HG02870 (cell line): ENCODE results near the gene LRRC43.

Experiments
- ATAC-seq: cut with Tn5 transposase; IDR thresholded peaks from one replicate; pipeline ENCODE4 v1.9.1; 2021; ENCODE audit warnings: mild to moderate bottlenecking, moderate library complexity; ENCODE audit not compliant: unreplicated experiment

Gene LRRC43

DNA sequence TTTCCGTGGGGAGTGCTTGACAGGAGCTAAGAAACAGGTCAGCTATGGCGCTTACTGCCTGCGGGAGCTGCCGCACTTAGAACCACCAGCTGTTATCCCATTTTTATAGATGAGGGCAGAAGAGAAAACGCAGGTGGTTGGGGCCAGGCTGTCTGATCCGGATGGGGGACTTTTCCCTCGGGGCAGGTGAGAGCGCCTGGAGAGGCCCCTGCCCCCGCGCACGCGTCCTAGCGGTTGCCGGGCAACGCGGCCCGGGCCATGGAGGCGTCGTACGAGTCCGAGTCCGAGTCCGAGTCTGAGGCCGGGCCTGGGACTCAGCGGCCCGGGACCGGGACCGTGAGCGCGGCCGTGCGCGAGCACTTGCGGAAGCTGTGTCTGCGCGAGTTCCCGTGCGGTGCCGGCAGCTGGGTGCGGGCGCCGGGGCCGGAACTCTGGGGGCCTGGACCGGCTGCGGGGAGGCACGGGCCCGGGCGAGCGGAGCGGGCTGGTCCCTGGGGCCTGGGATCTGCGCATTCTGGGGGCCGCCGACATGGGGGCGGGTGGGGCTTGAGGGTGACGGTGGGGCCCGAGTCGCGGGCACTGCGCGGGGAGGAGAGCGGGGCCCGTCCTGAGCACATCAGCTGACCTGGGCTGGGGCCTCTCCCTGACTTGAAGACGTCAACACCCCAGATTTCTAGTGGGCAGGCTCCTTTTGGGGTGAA is at the start of gene LRRC43:
TSS of gene LRRC43 (plus strand) at position 237 of the 701 bp plus-strand sequence. CDS start at position 259, 22 bp downstream.
- no peak for ATAC-seq

- ATAC-seq, result no peak
These were observed 49.6 kb upstream of the LRRC43 start for GRCh38 chr12:122133192-122133950.

DNA sequence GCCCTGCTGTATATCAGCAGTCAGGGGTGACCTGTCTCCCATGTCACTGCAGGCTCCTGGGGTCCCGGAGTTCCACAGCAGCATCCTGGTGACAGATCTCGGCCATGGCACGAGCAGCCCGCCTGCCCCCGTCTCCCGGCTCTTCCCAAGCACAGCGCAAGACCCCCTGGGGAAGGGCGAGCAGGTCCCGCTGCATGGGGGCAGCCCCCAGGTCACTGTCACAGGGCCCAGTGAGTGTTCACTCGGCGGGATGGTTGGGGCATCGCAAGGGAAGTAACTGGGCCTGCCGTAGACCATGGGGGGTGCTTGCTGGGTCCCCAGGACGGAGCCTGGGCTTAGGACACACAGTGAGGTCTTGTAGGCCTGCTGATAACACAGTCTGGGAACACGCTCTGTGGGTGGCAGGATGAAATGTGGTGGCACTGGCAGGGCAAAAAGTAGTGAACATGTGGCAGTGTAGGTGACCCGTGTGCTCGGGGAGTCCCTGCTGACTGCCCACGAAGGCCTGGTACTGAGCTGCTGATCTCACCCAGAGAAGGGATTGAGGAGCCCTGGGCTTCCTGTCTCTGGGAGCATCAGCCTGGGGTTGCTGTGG is 47.4 kb upstream of the LRRC43 start:
- ATAC-seq, result no peak

DNA sequence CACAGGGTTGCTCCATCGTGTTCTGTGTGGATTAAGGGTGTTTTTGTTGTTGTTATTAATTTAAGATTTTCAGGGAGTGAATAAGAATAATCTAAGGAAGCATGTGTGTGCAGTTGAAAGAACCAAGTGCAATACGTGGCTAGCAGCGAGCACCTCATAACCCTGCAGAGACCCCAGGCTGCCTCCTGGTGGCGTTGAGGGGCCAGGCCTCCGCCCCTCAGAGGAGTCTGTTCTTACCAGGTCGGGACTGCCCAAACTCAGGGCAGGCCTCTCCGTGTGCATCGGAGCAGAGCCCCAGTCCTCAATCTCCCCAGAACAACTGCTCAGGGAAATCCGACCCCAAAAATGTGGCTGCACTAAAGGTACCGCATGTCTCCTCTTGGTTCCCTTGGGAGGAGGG is 45.7 kb upstream of the LRRC43 start:
- ATAC-seq, result no peak

DNA sequence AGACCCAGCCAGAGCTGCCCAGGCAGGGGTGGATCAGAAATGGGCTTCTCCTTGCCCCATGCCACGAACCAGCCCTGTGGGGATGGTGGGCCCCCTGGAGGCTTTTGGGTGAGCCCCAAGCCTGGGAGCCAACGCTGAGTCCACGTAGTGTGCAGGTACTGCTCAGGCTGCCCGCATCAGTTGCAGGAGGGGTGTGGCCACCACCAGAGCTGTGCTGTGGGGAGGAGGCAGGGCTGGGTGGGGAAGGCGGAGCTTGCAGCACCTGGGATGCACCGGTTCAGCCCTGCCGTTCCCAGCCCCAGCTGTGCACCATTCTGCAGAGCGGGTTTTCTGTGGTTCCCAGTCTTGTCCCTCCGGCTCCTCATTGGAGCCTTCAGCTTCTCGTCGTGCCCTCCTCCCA is 45.2 kb upstream of the LRRC43 start:
- ATAC-seq, result no peak

GRCh38 chr12:122138181-122138580 is 44.7 kb upstream of the LRRC43 start:
- no peak for ATAC-seq

DNA sequence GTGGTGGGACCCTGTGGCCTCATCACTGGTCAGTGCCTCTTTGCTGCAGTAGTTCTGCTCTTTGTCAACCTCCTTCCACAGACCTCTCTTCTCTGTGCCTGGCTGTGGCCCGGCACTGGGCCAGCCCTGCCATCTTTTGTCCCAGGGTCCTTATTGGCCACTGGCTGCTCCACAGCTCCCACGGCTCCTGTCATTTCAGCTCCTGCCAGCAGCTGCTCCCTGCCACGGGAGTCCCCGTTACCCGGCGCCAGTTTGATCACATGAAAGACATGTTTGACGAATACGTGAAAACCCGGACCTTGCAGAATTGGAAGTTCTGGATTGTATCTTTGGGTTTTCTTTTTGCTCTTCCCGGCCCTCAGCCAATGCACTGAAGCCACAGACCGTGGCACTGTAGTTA is 44.3 kb upstream of the LRRC43 start:
- no peak for ATAC-seq

DNA sequence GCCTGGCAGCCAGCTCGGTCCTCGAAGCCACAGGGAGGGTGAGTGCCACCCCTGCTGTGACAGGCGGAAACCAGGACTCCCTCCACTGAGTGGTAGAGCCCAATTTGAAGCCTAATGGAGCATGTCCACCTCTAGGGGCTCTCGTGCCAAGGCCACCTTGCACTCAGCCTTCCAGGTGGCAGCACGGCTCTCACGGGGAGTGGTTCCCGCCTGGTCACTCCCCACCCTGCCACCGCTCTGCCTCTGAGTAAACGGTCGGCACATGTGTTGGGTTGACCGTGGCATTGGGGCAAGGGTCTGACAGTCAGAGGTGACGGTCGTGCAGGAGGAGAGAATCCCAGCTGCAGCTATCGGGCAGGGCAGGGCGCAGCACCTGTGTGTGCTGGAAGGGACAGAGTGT is 43.7 kb upstream of the LRRC43 start:
- no peak for ATAC-seq

DNA sequence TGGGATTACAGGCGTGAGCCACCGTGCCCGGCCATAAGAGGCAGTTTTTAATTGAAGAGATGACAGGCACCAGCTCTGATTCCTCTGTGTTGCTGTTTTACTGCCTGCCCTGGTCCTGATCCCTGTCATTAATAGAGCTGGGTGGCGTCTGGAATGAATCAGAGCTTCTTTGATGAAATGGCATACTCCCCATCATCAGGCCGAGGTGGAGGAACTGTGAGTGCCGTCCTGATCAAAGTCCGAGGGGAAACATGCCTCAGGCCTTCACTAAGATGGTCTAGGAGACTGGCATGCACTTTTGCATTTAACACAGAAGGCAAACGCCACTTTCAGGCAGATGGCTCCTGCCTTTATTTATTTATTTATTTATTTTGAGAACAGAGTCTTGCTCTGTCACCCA is 43.0 kb upstream of the LRRC43 start:
- no peak for ATAC-seq

- no peak for ATAC-seq
These were observed 42.3 kb upstream of the LRRC43 start for GRCh38 chr12:122140467-122141257.

DNA sequence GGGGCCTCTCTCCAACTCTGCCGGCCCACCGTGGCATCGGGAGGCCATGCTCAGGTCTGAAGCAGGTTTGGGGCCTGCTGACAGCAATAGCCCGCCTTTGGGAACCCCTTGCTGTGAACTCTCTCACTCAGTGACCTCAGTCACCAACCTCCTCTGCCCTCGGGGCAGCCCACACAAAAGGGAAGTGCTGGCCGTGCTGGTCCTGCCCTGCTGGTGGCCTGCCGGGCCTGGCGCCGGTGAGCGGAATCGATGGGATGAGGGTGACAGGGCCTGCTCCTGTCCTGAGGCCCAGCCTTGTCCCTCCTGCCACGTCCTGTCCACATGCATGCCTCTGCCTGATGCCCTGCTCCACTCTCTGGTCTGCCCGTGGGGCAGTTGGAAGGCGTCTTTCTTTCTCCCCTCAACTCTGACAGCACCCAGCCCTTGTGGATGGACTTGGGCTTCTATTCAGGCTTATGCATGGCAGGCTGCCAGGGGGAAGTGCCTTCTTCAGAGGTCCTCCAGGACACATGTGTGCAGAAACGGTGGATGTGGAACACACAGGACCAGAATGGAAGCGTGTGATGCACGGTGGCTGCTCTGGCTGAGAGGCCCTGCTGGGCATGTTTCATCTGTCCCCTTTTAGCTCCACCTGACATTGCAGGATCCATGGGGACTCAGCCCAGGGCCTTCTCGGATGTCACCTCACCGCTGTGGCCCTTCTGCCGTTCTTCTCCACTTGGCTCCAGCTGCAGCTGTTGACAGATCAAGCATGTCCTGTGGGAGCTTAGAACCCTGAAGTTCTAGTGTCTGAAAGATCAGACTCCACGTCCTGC is 40.8 kb upstream of the LRRC43 start:
- ATAC-seq, result no peak

- no peak for ATAC-seq
These were observed 40.1 kb upstream of the LRRC43 start for GRCh38 chr12:122142857-122143256.

- no peak for ATAC-seq
These were observed 38.0 kb upstream of the LRRC43 start for GRCh38 chr12:122144885-122145284.

GRCh38 chr12:122145505-122146330 is 37.2 kb upstream of the LRRC43 start:
- no peak for ATAC-seq

DNA sequence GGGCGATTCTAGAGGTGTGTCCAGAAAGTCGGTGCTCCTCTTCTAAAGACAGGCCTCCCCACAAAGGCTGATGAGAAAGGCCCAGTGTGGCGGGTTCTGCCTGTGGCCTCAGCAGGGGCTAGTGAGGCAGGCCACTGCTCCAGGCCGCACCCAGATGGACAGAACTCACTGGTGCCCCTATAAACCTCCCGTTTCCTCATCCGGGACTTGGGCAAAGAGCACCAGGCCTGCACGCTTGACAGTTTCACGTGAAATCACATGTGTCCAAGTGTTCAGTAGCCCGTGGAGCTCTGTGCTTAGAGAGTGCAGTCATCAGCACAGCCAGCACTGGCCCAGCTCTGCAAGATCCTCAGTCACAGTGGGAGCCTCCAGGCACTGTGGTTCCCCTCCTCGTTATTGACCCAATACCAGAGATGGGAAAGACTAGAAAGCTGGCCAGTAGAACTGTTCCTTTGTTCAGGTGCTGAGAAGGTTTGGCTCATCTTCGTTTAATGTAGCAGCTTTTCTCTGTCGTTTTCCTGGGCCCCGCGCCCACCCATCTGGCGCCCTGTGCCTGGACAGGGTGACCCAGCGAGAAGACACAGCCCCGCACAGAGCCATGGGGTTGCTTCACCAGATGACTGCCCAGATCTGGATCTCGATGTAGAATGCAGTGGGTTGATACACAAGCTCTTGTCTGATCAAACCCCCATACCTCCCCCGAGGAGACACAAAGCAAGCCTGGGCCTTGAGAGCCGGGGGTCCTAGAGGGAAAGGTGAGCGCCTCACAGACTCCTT is 35.2 kb upstream of the LRRC43 start:
- no peak for ATAC-seq

GRCh38 chr12:122148657-122149056 is 34.3 kb upstream of the LRRC43 start:
- ATAC-seq, result no peak

DNA sequence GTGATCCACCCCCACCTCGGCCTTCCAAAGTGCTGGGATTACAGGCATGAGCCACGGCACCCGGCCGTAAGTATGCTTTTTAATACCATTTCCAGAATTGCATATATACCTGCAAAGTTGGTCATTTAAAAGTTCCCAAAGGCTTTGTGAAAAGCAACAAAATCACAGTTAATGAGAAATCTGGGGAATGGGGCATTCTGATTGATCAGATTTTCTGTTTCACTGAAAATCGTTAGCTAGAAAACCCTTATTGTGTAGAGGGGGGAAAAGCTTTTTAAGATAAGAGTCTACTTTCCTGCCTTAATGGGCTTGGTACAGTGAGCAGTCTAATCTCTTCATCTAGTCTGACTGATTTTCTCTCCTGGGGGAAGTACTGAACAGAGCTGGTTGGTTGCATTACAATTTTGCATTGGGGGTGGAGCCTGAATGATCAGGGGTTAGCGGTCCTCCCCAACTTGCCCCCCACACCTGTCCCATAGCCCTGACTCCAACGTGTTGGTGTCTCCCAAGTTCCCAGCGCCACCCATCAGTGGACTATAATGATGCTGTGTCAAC is 32.7 kb upstream of the LRRC43 start:
- ATAC-seq, result no peak

DNA sequence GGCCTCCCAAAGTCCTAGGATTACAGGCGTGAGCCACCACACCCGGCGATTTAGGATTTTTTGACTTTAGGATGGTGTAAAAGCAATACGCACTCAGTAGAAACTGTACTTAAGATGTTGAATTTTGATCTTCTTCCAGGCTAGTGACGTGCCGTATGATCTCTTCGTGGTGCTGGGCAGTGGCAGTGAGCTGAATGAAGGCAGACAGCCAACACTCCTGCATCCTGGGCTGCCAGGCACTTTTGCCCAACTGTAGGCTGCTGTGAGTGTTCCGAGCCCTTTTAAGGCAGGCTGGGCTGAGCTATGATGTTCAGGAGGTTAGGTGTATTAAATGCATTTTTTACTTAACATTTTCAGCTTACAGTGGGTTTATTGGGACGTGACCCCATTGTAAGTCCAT is 30.2 kb upstream of the LRRC43 start:
- ATAC-seq, result no peak

GRCh38 chr12:122155705-122156104 is 27.2 kb upstream of the LRRC43 start:
- ATAC-seq, result no peak
